GM10266 (cell line): ENCODE results near the gene MARCHF9.

Source experiments
- DNase-seq: peaks from one replicate; pipeline ENCODE4 v3.0.0; 2012; ENCODE audit errors: extremely low spot score
- CTCF ChIP-seq: IDR thresholded peaks from 2 replicates; pipeline ENCODE4 v1.5.1; 2012; ENCODE audit warnings: mild to moderate bottlenecking, low read depth; ENCODE audit not compliant: control insufficient read depth, insufficient read depth; ENCODE audit errors: missing control alignments

Gene MARCHF9

GRCh38 chr12:57776247-57776587 is 21.3 kb downstream of the MARCHF9 start:
- TF ChIP-seq CTCF, result no peak
- no peak for DNase-seq

DNA sequence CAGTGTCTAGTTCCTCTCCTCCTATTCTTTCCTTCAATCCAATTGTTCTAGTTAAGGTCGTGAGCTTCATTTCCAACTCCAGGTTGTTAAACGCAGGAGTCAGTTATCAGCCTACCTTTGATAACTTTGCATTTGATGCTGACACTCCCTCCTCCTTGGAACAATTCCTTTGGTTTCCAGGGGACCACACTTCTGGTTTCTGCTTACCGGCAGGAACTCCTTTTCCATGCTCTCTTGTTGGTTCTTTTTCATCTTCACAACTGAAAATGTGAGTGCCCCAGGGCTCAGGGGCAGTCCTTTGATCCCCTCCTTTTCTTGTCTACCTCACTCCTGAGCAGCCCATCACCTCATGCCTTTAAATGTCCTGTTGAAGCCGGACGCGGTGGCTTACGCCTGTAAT is 22.5 kb downstream of the MARCHF9 start:
- TF ChIP-seq CTCF, result no peak
- no peak for DNase-seq

DNA sequence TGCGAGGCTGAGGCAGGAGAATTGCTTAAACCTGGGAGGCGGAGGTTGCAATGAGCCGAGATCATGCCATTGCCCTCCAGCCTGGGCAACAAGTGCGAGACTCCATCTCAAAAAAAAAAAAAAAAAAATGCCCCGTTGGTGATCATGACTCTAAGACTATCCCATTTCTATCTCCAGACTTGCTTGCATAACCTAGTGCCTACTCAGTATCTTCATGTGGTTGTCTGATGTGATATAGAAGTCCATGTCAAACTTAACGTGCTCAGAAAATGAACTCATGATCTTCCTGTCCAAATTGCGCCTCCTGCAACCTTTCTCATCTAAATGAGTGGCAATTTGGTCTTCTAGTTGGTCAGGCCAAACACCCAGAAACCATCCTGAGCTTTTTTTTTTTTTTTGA is 23.0 kb downstream of the MARCHF9 start:
- no peak for TF ChIP-seq CTCF

DNA sequence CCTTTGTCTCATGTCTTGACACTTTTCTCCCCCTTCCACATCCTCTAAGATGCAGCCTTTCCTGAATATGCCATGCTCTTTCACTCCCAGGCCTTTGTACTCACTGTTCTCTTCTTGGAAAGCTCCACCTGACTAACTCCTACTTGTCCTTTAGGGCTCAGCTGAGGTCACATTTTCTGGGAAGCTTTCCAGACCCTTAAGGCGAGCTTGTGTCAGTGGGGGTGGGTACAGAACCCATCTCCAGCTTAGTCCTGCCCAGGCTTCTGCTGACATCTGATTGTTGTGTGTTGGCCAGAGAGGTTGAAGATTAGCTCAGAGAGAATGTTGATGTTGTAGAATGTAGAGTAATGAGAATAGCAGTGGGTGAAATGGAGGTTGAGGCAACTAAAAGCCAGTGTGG is 24.8 kb downstream of the MARCHF9 start:
- no peak for DNase-seq
- no peak for TF ChIP-seq CTCF

More for the DNA sequence above, 23.0 kb downstream of the MARCHF9 start:
- DNase-seq, result no peak

DNA sequence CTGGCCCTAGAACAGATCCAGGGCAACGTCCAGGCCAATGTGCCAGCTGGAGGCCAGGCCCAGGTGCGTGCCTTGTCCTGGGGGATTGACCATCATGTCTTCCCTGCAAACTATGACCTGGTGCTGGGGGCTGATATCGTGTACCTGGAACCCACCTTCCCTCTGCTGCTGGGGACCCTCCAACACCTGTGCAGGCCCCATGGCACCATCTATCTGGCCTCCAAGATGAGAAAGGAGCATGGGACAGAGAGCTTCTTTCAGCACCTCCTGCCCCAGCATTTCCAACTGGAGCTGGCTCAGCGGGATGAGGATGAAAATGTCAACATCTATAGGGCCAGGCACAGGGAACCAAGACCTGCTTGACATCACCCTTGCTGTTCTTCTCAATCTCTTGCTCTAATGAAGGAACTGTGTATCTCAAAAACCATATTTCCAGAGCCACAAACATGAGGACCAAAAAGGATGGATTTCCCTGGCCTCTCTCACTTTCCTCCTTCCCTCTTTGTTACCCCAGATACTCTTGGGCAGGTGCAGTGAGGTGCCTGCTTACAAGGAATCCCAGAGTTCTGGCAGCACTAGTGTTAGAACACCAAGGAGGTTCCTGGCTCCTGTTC is 25.5 kb downstream of the MARCHF9 start:
- TF ChIP-seq CTCF, result no peak
- no peak for DNase-seq

GRCh38 chr12:57781244-57781643 is 26.3 kb downstream of the MARCHF9 start:
- DNase-seq, result no peak
- TF ChIP-seq CTCF, result no peak

- no peak for DNase-seq
- TF ChIP-seq CTCF, result no peak
Measured at GRCh38 chr12:57781801-57782200, 26.9 kb downstream of the MARCHF9 start.
